Suppressor macrophage treated with lipopolysaccharide for 1 hour (primary cell): ENCODE results near the gene WSCD1.

Experiments used
- DNase-seq, 3 donors: peaks; one replicate each; pipeline ENCODE4 v3.0.0-alpha.2; 2020 to 2022

WSCD1 gene

GRCh38 chr17:6108987-6109386 is 38.8 kb downstream of the WSCD1 start:
- no peak for DNase-seq

GRCh38 chr17:6109536-6109935 is 39.4 kb downstream of the WSCD1 start:
- no peak for DNase-seq

- peak in 2 of 3 donors; percentile 5 for DNase-seq
Measured at GRCh38 chr17:6110088-6110487, 39.9 kb downstream of the WSCD1 start.

- peak; percentile 7 to 26 (median 14) for DNase-seq
Measured at GRCh38 chr17:6110592-6110991, 40.4 kb downstream of the WSCD1 start.

- no peak for DNase-seq
Measured at GRCh38 chr17:6120351-6120750, 50.2 kb downstream of the WSCD1 start.

- DNase-seq: no peak
Measured at GRCh38 chr17:6124856-6125255, 54.7 kb downstream of the WSCD1 start.

GRCh38 chr17:6126768-6127167 is 56.6 kb downstream of the WSCD1 start:
- no peak for DNase-seq

GRCh38 chr17:6134721-6135120 is 64.5 kb downstream of the WSCD1 start:
- DNase-seq: no peak

GRCh38 chr17:6135236-6135635 is 65.1 kb downstream of the WSCD1 start:
- no peak for DNase-seq

- no peak for DNase-seq
Measured at GRCh38 chr17:6135996-6136395, 65.8 kb downstream of the WSCD1 start.

- DNase-seq: no peak
Measured at GRCh38 chr17:6137716-6138502, 67.7 kb downstream of the WSCD1 start.

GRCh38 chr17:6138761-6139446 is 68.7 kb downstream of the WSCD1 start:
- DNase-seq: no peak

GRCh38 chr17:6139447-6139832 is 69.3 kb downstream of the WSCD1 start:
- no peak for DNase-seq

- no peak for DNase-seq
Measured at GRCh38 chr17:6140188-6140587, 70.0 kb downstream of the WSCD1 start.

GRCh38 chr17:6140728-6141330 is 70.7 kb downstream of the WSCD1 start:
- no peak for DNase-seq

GRCh38 chr17:6142701-6143100 is 72.5 kb downstream of the WSCD1 start:
- DNase-seq: no peak

GRCh38 chr17:6145946-6146345 is 75.8 kb downstream of the WSCD1 start:
- peak in 2 of 3 donors; percentile 1 to 6 for DNase-seq

- no peak for DNase-seq
Measured at GRCh38 chr17:6147042-6147441, 76.9 kb downstream of the WSCD1 start.

GRCh38 chr17:6153375-6153774 is 83.2 kb downstream of the WSCD1 start:
- no peak for DNase-seq

- no peak for DNase-seq
Measured at GRCh38 chr17:6157716-6158115, 87.5 kb downstream of the WSCD1 start.

GRCh38 chr17:6159541-6160231 is 89.5 kb downstream of the WSCD1 start:
- no peak for DNase-seq

- no peak for DNase-seq
Measured at GRCh38 chr17:6160232-6160555, 90.0 kb downstream of the WSCD1 start.
